Measurements from ENCODE around the gene NDST1. TPM values are rescaled to one million over a fixed set of nuclear protein-coding genes. Genes with fewer than 3 reads are reported as not detected.

NDST1 gene
- total RNA-seq, 1 donor from 2014 or later, result 321 TPM

DNA sequence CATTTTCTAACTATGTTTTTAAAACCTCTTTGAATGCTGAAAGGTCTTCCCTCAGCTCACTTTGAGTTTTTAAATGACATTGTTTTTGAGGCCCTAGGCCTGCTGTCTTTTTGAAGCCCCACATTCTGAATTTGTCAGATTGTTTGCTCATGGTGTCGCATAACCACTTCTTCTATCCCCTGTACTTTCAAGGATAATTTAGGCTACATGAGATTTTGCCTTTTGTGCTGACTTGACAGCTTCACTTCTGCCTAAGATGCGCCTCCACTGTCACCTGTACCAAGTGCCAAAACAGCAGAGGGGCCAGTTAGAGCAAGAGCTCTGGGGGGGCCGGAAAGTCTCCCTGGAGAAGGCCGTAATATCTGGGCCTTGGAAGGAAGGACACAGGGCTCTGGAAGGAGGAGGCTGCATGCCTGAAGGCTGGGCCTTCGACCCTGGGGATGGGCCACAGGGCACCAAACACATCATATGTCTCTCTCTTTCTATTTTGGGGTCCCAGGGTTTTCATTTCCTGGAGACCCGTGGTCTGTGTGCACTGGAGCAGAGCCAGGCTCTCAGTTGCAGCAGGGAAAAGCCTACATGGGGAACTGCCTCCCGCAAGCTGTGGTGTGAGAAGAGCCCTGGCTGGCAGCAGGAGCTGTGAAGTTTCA is 49.1 kb downstream of the NDST1 start:
- no peak overlapping the region for H3K27ac ChIP-seq (ENCODE audit: low read depth, low read length)
- H3K79me2 ChIP-seq (ENCODE audit: insufficient read depth, low read length), result no peaks in the 10 kb centered on the region
- no peaks in the 10 kb centered on the region for H3K9me3 ChIP-seq (ENCODE audit: insufficient read depth, low read depth, low read length)
- peaks cover 35% of the 10 kb centered on the region for H4K20me1 ChIP-seq (ENCODE audit: insufficient read depth, low read length)
- no peak overlapping the region for H3K4me3 ChIP-seq (ENCODE audit: insufficient read depth, low read depth, low read length)
- H3K36me3 ChIP-seq (ENCODE audit: insufficient read depth, low read length), result peaks cover 24% of the 10 kb centered on the region
- no peak overlapping the region for H3K9ac ChIP-seq (ENCODE audit: low read length)
- H3K27me3 Mint-ChIP-seq (ENCODE audit: low read depth, unreplicated experiment), result no peaks in the 10 kb centered on the region
- no peak overlapping the region for H2AFZ ChIP-seq (ENCODE audit: low read depth, low read length)
- H3K4me3 Mint-ChIP-seq (ENCODE audit: unreplicated experiment), result no peak overlapping the region
- peaks cover 19% of the 10 kb centered on the region for H3K36me3 Mint-ChIP-seq (ENCODE audit: low read depth, unreplicated experiment)
- no peak for TF ChIP-seq EZH2 (IDR thresholded peaks at IDR 0.05; ENCODE audit: insufficient read depth, low read length)
- TF ChIP-seq, protein P1, sequence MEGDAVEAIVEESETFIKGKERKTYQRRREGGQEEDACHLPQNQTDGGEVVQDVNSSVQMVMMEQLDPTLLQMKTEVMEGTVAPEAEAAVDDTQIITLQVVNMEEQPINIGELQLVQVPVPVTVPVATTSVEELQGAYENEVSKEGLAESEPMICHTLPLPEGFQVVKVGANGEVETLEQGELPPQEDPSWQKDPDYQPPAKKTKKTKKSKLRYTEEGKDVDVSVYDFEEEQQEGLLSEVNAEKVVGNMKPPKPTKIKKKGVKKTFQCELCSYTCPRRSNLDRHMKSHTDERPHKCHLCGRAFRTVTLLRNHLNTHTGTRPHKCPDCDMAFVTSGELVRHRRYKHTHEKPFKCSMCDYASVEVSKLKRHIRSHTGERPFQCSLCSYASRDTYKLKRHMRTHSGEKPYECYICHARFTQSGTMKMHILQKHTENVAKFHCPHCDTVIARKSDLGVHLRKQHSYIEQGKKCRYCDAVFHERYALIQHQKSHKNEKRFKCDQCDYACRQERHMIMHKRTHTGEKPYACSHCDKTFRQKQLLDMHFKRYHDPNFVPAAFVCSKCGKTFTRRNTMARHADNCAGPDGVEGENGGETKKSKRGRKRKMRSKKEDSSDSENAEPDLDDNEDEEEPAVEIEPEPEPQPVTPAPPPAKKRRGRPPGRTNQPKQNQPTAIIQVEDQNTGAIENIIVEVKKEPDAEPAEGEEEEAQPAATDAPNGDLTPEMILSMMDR (IDR thresholded peaks at IDR 0.05; ENCODE audit: insufficient read depth, low read depth, low read length), result no peak
- H3K27me3 ChIP-seq (ENCODE audit: insufficient read depth, low read length), result no peaks in the 10 kb centered on the region
- peaks cover 35% of the 10 kb centered on the region for H3K4me1 Mint-ChIP-seq (ENCODE audit: low read depth, unreplicated experiment)
- peaks cover 24% of the 10 kb centered on the region for H3K4me1 ChIP-seq (ENCODE audit: insufficient read depth, low read length)
- H3K9me3 Mint-ChIP-seq (ENCODE audit: unreplicated experiment), result no peaks in the 10 kb centered on the region
- H3K4me2 ChIP-seq (ENCODE audit: low read length), result no peak overlapping the region
- FAIRE-seq (no peak), DNase-seq (ENCODE audit: low read depth) (no peak)
- no peak overlapping the region for H3K27ac Mint-ChIP-seq (ENCODE audit: unreplicated experiment)

DNA sequence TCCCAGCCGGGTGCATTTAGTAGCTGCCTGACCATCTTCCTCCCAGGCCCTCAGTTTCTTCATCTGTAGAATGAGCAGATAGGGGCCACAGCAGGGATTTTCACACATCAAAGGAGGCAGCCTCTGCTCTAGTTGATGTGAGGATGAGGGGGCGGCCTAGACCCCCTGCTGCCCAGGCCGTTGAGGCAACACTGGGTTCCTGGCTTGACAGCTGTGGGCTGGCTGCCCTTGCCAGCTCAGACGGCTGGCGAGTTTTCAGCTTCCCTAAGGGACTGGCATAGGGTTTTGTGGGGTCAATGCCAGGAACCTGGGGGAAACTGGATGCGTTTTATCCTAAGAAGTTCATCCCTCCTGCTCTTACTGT is 49.6 kb downstream of the NDST1 start:
- Histone ChIP-seq H3K9ac (ENCODE audit: low read length) (no peak overlapping the region), H4K20me1 (ENCODE audit: insufficient read depth, low read length) (peaks cover 34% of the 10 kb centered on the region), H3K9me3 (ENCODE audit: insufficient read depth, low read depth, low read length) (no peaks in the 10 kb centered on the region), H2AFZ (ENCODE audit: low read depth, low read length) (no peak overlapping the region), H3K79me2 (ENCODE audit: insufficient read depth, low read length) (no peaks in the 10 kb centered on the region), H3K27me3 (ENCODE audit: insufficient read depth, low read length) (no peaks in the 10 kb centered on the region), H3K27ac (ENCODE audit: low read depth, low read length) (no peak overlapping the region), H3K36me3 (ENCODE audit: insufficient read depth, low read length) (peaks cover 24% of the 10 kb centered on the region), H3K4me1 (ENCODE audit: insufficient read depth, low read length) (peaks cover 24% of the 10 kb centered on the region), H3K4me2 (ENCODE audit: low read length) (no peak overlapping the region), H3K4me3 (ENCODE audit: insufficient read depth, low read depth, low read length) (no peak overlapping the region)
- no peaks in the 10 kb centered on the region for H3K27me3 Mint-ChIP-seq (ENCODE audit: low read depth, unreplicated experiment)
- DNase-seq (ENCODE audit: low read depth), result no peak
- no peak overlapping the region for H3K27ac Mint-ChIP-seq (ENCODE audit: unreplicated experiment)
- H3K4me3 Mint-ChIP-seq (ENCODE audit: unreplicated experiment), result no peak overlapping the region
- H3K36me3 Mint-ChIP-seq (ENCODE audit: low read depth, unreplicated experiment), result peaks cover 17% of the 10 kb centered on the region
- no peak for TF ChIP-seq EZH2 (IDR thresholded peaks at IDR 0.05; ENCODE audit: insufficient read depth, low read length)
- TF ChIP-seq, protein P1 (IDR thresholded peaks at IDR 0.05; ENCODE audit: insufficient read depth, low read depth, low read length), result no peak
- H3K4me1 Mint-ChIP-seq (ENCODE audit: low read depth, unreplicated experiment), result peaks cover 40% of the 10 kb centered on the region
- FAIRE-seq, result no peak
- no peaks in the 10 kb centered on the region for H3K9me3 Mint-ChIP-seq (ENCODE audit: unreplicated experiment)

DNA sequence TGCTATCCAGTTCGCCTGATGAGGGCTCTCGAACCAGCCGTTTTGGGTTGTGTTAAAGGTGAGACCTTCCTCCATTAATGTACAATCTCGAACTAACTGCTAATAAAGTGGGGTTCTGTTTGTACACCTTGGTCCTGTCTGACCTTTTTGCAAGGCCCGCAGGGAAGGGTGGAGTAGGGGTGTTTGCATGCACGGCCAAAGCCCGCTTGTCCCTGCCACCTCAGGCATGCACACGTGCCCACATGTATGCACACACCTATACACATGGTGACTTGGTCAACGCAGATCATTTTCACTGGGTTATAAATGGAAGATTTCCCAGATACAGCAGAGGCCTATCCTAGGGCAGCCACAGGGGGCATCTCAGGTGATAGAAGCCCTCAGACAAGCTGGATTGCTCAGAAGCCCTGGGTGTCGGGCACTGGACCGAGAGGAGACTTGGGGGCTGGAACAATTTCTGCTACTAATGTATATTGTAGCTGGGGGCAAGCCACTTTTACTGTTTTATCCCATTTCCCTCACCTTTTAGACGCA is 50.2 kb downstream of the NDST1 start:
- H3K27ac Mint-ChIP-seq (ENCODE audit: unreplicated experiment), result no peak overlapping the region

More for the DNA sequence above, 50.2 kb downstream of the NDST1 start:
- H3K9me3 Mint-ChIP-seq (ENCODE audit: unreplicated experiment), result no peaks in the 10 kb centered on the region
- Histone ChIP-seq H4K20me1 (ENCODE audit: insufficient read depth, low read length) (peaks cover 28% of the 10 kb centered on the region), H3K9ac (ENCODE audit: low read length) (no peak overlapping the region), H2AFZ (ENCODE audit: low read depth, low read length) (no peak overlapping the region), H3K9me3 (ENCODE audit: insufficient read depth, low read depth, low read length) (no peaks in the 10 kb centered on the region), H3K36me3 (ENCODE audit: insufficient read depth, low read length) (peaks cover 22% of the 10 kb centered on the region), H3K27ac (ENCODE audit: low read depth, low read length) (no peak overlapping the region), H3K79me2 (ENCODE audit: insufficient read depth, low read length) (no peaks in the 10 kb centered on the region), H3K4me3 (ENCODE audit: insufficient read depth, low read depth, low read length) (no peak overlapping the region), H3K27me3 (ENCODE audit: insufficient read depth, low read length) (no peaks in the 10 kb centered on the region), H3K4me1 (ENCODE audit: insufficient read depth, low read length) (peaks cover 24% of the 10 kb centered on the region), H3K4me2 (ENCODE audit: low read length) (no peak overlapping the region)
- FAIRE-seq (no peak), DNase-seq (ENCODE audit: low read depth) (no peak)
- peaks cover 42% of the 10 kb centered on the region for H3K4me1 Mint-ChIP-seq (ENCODE audit: low read depth, unreplicated experiment)
- H3K27me3 Mint-ChIP-seq (ENCODE audit: low read depth, unreplicated experiment), result no peaks in the 10 kb centered on the region
- TF ChIP-seq EZH2 (IDR thresholded peaks at IDR 0.05; ENCODE audit: insufficient read depth, low read length), result no peak
- TF ChIP-seq, protein P1 (IDR thresholded peaks at IDR 0.05; ENCODE audit: insufficient read depth, low read depth, low read length), result no peak
- peaks cover 15% of the 10 kb centered on the region for H3K36me3 Mint-ChIP-seq (ENCODE audit: low read depth, unreplicated experiment)
- no peak overlapping the region for H3K4me3 Mint-ChIP-seq (ENCODE audit: unreplicated experiment)

Measured in astrocyte (in vitro differentiated cells and primary cell).